GM12878 (cell line): ENCODE data around the gene BUB1. TPM values are rescaled to one million over a fixed set of nuclear protein-coding genes. Genes with fewer than 3 reads are reported as not detected.
A peak's percentile ranks its signal among the peaks of the same experiment; 100 is the strongest.

Experiments
- ATAC-seq: fragments of 200-7000 bp; cut with Tn5 transposase; 3 replicates; pipeline ENCODE4 v1.9.1; 2020; ENCODE audit warnings: mild to moderate bottlenecking, moderate library complexity
- BruUV-seq: library from RNA; stranded (reverse); fragments of 400-500 nt; replicated peaks from 2 replicates; lab custom pipeline; 2021; lab: Mats Ljungman, UMichigan
- CTCF ChIA-PET: fragments of 300-600 bp; sonication (Branson Sonifier 250); formaldehyde crosslinking; extraction: SDS; loops from one replicate; lab custom pipeline; 2021; ENCODE audit warnings: inconsistent platforms; lab: Yijun Ruan, JAX
- POLR2A ChIA-PET: fragments of 350-600 bp; formaldehyde crosslinking; extraction: SDS; loops from one replicate; lab custom pipeline; 2021; ENCODE audit warnings: inconsistent platforms; lab: Charles Lee
- RAD21 ChIA-PET: fragments of 300-600 bp; sonication (Branson Sonifier 250); formaldehyde crosslinking; loops from one replicate; lab custom pipeline; 2023; ENCODE audit warnings: antibody characterized with exemption; ENCODE audit not compliant: unreplicated experiment; lab: Charles Lee
- SMC1A ChIA-PET: fragments of 300-600 bp; sonication (Branson Sonifier 250); formaldehyde crosslinking; loops from one replicate; lab custom pipeline; 2023; ENCODE audit not compliant: unreplicated experiment, uncharacterized antibody; lab: Charles Lee
- DNase-seq: peaks from one replicate; pipeline ENCODE4 v3.0.0-alpha.2; 2011; ENCODE audit warnings: low read depth, low spot score
- FAIRE-seq: peaks from 3 replicates; lab custom pipeline; 2011; peaks lifted over from hg19 to GRCh38; lab: Jason Lieb, UNC
- H2AFZ ChIP-seq: 2 replicates; pipeline ENCODE4 v1.6.0; 2011; ENCODE audit warnings: low read depth, low read length, control low read depth; ENCODE audit not compliant: control insufficient read depth
- H3K27ac ChIP-seq: 2 replicates; pipeline ENCODE4 v1.5.1; 2011; ENCODE audit warnings: control low read depth; ENCODE audit not compliant: control insufficient read depth, insufficient read depth
- H3K27me3 ChIP-seq, 2 experiments: replicated peaks in 1 of 2; 2 replicates each; pipeline versions ENCODE4 v1.6.0 to v1.6.1; 2011; ENCODE audit warnings: low read length in 1 of 2; ENCODE audit not compliant: control insufficient read depth in 2 of 2, insufficient read depth in 2 of 2
- H3K36me3 ChIP-seq, 2 experiments: 2 replicates each; pipeline ENCODE4 v1.5.1; 2011; ENCODE audit warnings: low read length in 1 of 2; ENCODE audit not compliant: control insufficient read depth in 2 of 2, insufficient read depth in 2 of 2
- H3K4me1 ChIP-seq: 2 replicates; pipeline ENCODE4 v1.6.1; 2011; ENCODE audit warnings: mild to moderate bottlenecking, low read length, moderate library complexity, mixed read lengths; ENCODE audit not compliant: control insufficient read depth, insufficient read depth
- H3K4me2 ChIP-seq: 2 replicates; pipeline ENCODE4 v1.6.0; 2011; ENCODE audit warnings: control low read depth; ENCODE audit not compliant: control insufficient read depth, insufficient read depth
- H3K4me3 ChIP-seq: fragments of 200-600 bp; sonication (generic); 2 replicates; pipeline ENCODE4 v1.5.1; 2016
- H3K79me2 ChIP-seq: 2 replicates; pipeline ENCODE4 v1.6.0; 2011; ENCODE audit warnings: low read length; ENCODE audit not compliant: control insufficient read depth, insufficient read depth
- H3K9ac ChIP-seq: 2 replicates; pipeline ENCODE4 v1.8.0; 2011; ENCODE audit warnings: low read length, control low read depth, mixed read lengths; ENCODE audit not compliant: control insufficient read depth, insufficient read depth
- H3K9me3 ChIP-seq: replicated peaks from 3 replicates; pipeline ENCODE4 v1.5.1; 2011; ENCODE audit warnings: mild to moderate bottlenecking, low read length; ENCODE audit not compliant: control insufficient read depth, insufficient read depth
- H4K20me1 ChIP-seq: 2 replicates; pipeline ENCODE4 v1.6.0; 2011; ENCODE audit not compliant: control insufficient read depth, insufficient read depth
- BHLHE40 ChIP-seq, 2 experiments: fragments of 450-650 bp in 1 of 2; IDR thresholded peaks; 2 replicates each; pipeline ENCODE4 v1.6.1; 2011 to 2017; ENCODE audit warnings: low read depth in 2 of 2, borderline replicate concordance in 1 of 2, improper control_type of control experiment in 1 of 2, low read length in 1 of 2, mild to moderate bottlenecking in 1 of 2
- MTA2 ChIP-seq: fragments of 450-650 bp; IDR thresholded peaks from 2 replicates; pipeline ENCODE4 v1.6.1; 2016; ENCODE audit warnings: low read depth, mild to moderate bottlenecking, moderate library complexity
- NBN ChIP-seq: fragments of 450-650 bp; IDR thresholded peaks from 2 replicates; pipeline ENCODE4 v1.6.1; 2016
- RAD51 ChIP-seq: fragments of 450-650 bp; IDR thresholded peaks from 2 replicates; pipeline ENCODE4 v1.6.1; 2016; ENCODE audit warnings: moderate library complexity, mild to moderate bottlenecking, inconsistent platforms
- REST ChIP-seq: IDR thresholded peaks from 2 replicates; pipeline ENCODE4 v1.6.1; 2012; ENCODE audit warnings: mild to moderate bottlenecking, low read depth, low read length
- SIX5 ChIP-seq: IDR thresholded peaks from 2 replicates; pipeline ENCODE4 v1.6.1; 2011; ENCODE audit warnings: mild to moderate bottlenecking, low read depth, low read length, moderate library complexity; ENCODE audit not compliant: severe bottlenecking
- TAF1 ChIP-seq: IDR thresholded peaks from 2 replicates; pipeline ENCODE4 v1.6.1; 2011; ENCODE audit warnings: mild to moderate bottlenecking, low read depth, low read length, borderline replicate concordance
- USF2 ChIP-seq: IDR thresholded peaks from 2 replicates; pipeline ENCODE4 v1.6.1; 2011; ENCODE audit warnings: low read depth, low read length, improper control_type of control experiment, borderline replicate concordance
- WGBS: methylation state at CpG from one replicate; pipeline ENCODE4 v1.1.6; 2016; ENCODE audit warnings: low lambda C conversion rate; ENCODE audit not compliant: insufficient replicate concordance, insufficient coverage; ENCODE audit errors: missing lambda C conversion rate; 5-methylcytosine and 5-hydroxymethylcytosine counted together
- in situ Hi-C: fragments of 300-500 bp; cut with MboI; formaldehyde crosslinking; loops from 9 replicates; pipeline ENCODE4 v1.14.3; 2018; ENCODE audit warnings: mixed read lengths
- intact Hi-C: fragments of 100-400 bp; cut with micrococcal nuclease; formaldehyde crosslinking; loops from one replicate; pipeline ENCODE4 v1.14.2; 2022; ENCODE audit not compliant: unreplicated experiment
- polyA plus RNA-seq, 11 experiments: library from polyadenylated mRNA; depleted of rRNA in 4 of 11; unstranded in 6 of 11; stranded (reverse) in 5 of 11; fragments of >200 nt; fragmentation: Nextera tagmentation in 4 of 11; fragmentation: Illumina TruSeq in 1 of 11; extraction: Ambion mirVana in 4 of 11; extraction: Trizol in 1 of 11; gene quantifications; 1 replicate in 1 of 11; 2 replicates in 10 of 11; pipeline versions ENCODE4 v1.2.1 to v1.2.3, GENCODE V29; 2011 to 2016; ENCODE audit warnings: inconsistent platforms in 2 of 11, missing spikeins in 2 of 11, low read depth in 1 of 11
- total RNA-seq, 4 experiments: library from RNA; depleted of rRNA in 3 of 4; stranded (reverse); fragments of >200 nt in 3 of 4; fragmentation: Illumina TruSeq in 1 of 4; extraction: Trizol in 1 of 4; gene quantifications; 2 replicates each; pipeline versions ENCODE4 v1.2.1 to v1.2.3, GENCODE V29; 2013 to 2021
- TF ChIP-seq, protein P1 (sequence below): fragments of 450-650 bp; IDR thresholded peaks from 2 replicates; pipeline ENCODE4 v1.6.1; 2017; ENCODE audit warnings: low read depth, mild to moderate bottlenecking, moderate library complexity
- TF ChIP-seq, protein P2 (sequence below): fragments of 450-650 bp; IDR thresholded peaks from 2 replicates; pipeline ENCODE4 v1.6.1; 2016; ENCODE audit warnings: mild to moderate bottlenecking, moderate library complexity, borderline replicate concordance

Gene BUB1
- total and polyA plus RNA-seq, 10 of the 15 experiments (the other 5 are each of a cell fraction or from before 2014, with no cell fraction given) = 52.4 to 142 (median 88.9) TPM

- no peak overlapping the region for H3K4me2 ChIP-seq
- DNase-seq = no peak
- H4K20me1 ChIP-seq = no peaks in the 10 kb centered on the region
- no peak for FAIRE-seq
- SMC1A ChIA-PET = interaction anchor here (0.9 to 2.5 kb wide), 11 partner anchors 9 to 148 kb away, joined by 3 to 23 read pairs (median 6); partner anchors contain the start of gene BUB1
- no peak overlapping the region for H3K27ac ChIP-seq
- intact Hi-C loops = no loop called here
- RAD21 ChIA-PET = interaction anchor here (1.0 to 2.0 kb wide), 7 partner anchors 10 to 97 kb away, joined by 4 to 23 read pairs (median 10); partner anchors contain the start of gene BUB1
- TF ChIP-seq, protein P1, sequence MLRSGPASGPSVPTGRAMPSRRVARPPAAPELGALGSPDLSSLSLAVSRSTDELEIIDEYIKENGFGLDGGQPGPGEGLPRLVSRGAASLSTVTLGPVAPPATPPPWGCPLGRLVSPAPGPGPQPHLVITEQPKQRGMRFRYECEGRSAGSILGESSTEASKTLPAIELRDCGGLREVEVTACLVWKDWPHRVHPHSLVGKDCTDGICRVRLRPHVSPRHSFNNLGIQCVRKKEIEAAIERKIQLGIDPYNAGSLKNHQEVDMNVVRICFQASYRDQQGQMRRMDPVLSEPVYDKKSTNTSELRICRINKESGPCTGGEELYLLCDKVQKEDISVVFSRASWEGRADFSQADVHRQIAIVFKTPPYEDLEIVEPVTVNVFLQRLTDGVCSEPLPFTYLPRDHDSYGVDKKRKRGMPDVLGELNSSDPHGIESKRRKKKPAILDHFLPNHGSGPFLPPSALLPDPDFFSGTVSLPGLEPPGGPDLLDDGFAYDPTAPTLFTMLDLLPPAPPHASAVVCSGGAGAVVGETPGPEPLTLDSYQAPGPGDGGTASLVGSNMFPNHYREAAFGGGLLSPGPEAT = 0 out of 2 replicates have a peak, but pooled peaks have one; percentile 12
- TF ChIP-seq, protein P2, sequence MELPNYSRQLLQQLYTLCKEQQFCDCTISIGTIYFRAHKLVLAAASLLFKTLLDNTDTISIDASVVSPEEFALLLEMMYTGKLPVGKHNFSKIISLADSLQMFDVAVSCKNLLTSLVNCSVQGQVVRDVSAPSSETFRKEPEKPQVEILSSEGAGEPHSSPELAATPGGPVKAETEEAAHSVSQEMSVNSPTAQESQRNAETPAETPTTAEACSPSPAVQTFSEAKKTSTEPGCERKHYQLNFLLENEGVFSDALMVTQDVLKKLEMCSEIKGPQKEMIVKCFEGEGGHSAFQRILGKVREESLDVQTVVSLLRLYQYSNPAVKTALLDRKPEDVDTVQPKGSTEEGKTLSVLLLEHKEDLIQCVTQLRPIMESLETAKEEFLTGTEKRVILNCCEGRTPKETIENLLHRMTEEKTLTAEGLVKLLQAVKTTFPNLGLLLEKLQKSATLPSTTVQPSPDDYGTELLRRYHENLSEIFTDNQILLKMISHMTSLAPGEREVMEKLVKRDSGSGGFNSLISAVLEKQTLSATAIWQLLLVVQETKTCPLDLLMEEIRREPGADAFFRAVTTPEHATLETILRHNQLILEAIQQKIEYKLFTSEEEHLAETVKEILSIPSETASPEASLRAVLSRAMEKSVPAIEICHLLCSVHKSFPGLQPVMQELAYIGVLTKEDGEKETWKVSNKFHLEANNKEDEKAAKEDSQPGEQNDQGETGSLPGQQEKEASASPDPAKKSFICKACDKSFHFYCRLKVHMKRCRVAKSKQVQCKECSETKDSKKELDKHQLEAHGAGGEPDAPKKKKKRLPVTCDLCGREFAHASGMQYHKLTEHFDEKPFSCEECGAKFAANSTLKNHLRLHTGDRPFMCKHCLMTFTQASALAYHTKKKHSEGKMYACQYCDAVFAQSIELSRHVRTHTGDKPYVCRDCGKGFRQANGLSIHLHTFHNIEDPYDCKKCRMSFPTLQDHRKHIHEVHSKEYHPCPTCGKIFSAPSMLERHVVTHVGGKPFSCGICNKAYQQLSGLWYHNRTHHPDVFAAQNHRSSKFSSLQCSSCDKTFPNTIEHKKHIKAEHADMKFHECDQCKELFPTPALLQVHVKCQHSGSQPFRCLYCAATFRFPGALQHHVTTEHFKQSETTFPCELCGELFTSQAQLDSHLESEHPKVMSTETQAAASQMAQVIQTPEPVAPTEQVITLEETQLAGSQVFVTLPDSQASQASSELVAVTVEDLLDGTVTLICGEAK = no peak
- peak; percentile 63; the same call in 1 of the 2 replicates for TF ChIP-seq MTA2
- TF ChIP-seq TAF1 = no peak
- TF ChIP-seq SIX5 = no peak
- no peak for TF ChIP-seq REST
- TF ChIP-seq NBN = 0 out of 2 replicates have a peak, but pooled peaks have one; percentile 39
- peak; percentile 92 to 93 for TF ChIP-seq BHLHE40 (IDR thresholded peaks at IDR 0.05; ENCODE audit: borderline replicate concordance in 1 of 2, low read depth in 2 of 2, low read length in 1 of 2)
- TF ChIP-seq USF2 = peak; percentile 39; the same call in 1 of the 2 replicates
- peak; percentile 94 for TF ChIP-seq RAD51
- TF ChIP-seq, all 136 proteins: peak for 6
- WGBS = 96% methylated on average over 3 of the region's 3 CpGs
- in situ Hi-C loops = no loop called here
- no peaks in the 10 kb centered on the region for H3K27me3 ChIP-seq
- no peak overlapping the region for H2AFZ ChIP-seq
- CTCF ChIA-PET = interaction anchor here (1.0 to 1.8 kb wide), 6 partner anchors 14 to 97 kb away, joined by 3 to 14 read pairs (median 4); no protein-coding TSS in a partner anchor
- no TSS peak for BruUV-seq
- H3K4me3 ChIP-seq = no peak overlapping the region
- no peaks in the 10 kb centered on the region for H3K4me1 ChIP-seq
- POLR2A ChIA-PET = interaction anchor here (0.5 to 2.7 kb wide), 7 partner anchors 8 to 62 kb away, joined by 3 to 15 read pairs (median 4); partner anchors contain the start of gene BUB1
- no peak overlapping the region for H3K9ac ChIP-seq
- no peaks in the 10 kb centered on the region for H3K9me3 ChIP-seq
- peak; percentile 71 for ATAC-seq
- H3K36me3 ChIP-seq = peaks cover 10 to 60% of the 10 kb centered on the region in 2 experiments
- no peaks in the 10 kb centered on the region for H3K79me2 ChIP-seq
These were observed 20.0 kb downstream of the BUB1 start for GRCh38 chr2:110657724-110658305.
